ENCODE data around the gene RP2.

RP2 gene

DNA sequence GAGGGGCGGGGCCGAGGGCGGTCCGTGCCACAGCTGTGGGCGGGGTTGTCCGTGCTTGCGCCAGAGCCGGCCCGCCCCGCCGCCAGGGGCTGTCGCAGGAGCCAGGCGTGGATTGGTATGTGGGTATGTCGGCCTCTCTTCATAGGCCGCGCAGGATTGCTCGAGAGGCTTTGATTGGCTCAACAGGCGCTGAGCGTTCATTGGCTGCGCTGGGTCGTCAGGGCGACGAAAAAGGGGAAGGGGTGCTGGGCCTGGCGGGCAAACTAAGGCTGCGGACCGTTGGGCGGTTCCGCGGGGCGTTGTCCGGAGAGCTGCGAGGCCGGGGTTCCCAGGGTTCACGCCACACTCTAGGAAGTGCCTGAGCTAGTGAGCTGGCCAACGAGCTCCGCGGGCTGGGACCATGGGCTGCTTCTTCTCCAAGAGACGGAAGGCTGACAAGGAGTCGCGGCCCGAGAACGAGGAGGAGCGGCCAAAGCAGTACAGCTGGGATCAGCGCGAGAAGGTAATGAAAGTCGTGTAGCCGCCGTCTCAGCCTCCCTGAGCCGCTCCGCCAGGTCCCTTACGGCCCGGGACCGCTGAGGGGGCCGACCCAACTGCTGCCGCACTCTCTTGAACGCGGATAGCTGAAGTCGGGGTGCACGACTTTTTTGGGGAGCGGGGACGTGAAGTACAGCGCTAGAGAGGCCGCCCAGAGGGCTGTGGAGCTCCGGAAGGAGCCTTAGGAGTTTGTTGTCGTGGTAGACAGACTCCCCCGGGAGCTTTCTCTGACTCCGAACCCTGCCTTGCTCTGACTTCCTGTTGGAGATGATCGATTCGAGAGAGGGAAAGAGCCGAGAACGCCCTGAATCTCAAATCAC lies at the start of gene RP2:
TSS of gene RP2 (plus strand) at position 343 of the 857 bp plus-strand sequence. CDS start at position 401, 58 bp downstream.
- DNase-seq, result peak; percentile 95

DNA sequence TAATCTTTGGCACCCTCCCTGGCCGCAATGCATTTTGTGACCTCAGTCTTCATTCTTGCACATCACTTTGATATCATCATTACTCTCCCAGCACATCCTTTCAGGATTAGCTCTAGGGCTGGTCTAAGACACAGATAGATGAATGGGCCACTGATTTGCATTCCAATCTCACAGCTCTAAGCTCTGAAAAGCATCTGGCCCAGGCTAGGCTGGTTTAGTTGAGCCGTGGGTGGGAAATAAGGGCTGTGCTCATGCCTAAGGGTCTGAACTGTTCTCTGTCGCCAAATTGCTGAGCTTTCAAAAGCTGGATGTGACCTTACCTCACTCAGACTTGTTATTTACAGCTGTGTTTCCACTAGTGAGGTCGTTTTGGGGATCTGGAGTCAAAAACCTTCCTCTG lies 47.9 kb upstream of the RP2 start:
- no peak for DNase-seq

DNA sequence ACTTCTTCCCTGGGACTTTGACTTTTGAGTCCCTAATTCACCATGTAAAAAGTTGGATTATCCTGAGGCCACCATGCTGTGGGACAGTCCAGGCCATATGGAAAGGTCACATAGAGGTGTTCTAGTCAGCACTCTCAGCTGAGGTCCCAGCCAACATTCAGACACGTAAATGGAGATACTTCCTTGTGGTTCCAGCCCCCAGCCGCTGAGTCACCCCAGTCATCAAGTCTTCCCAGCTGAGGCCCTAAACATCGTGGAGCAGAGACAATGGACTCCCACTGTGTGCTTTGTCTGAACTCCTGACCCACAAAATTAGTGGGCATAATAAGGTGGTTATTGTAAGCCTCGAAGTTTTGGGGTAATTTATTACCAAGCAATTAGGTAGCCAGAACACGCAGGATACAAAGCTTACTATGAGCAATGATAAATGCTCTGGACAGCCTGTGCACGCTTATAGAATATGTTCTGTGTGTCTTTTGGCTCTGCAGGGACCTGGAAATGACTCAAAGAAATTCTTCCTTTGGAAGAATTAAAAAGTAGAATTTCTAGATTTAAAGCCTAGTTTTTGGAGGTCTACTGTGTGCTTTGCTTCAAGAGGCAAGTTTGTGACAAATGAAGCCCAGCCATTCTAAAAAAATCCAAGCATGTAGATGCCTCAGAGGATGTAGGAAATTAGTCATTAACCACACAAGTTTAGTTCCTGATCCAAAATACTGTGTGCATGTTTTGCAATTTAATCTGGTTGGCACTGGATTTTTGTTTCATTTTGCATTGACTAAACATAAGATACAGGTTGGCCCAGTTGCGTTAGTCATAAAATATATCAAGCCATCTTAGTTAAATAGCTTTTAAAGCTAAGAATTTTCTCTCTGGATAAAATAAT lies 44.7 kb upstream of the RP2 start:
- peak; percentile 53 for DNase-seq

DNA sequence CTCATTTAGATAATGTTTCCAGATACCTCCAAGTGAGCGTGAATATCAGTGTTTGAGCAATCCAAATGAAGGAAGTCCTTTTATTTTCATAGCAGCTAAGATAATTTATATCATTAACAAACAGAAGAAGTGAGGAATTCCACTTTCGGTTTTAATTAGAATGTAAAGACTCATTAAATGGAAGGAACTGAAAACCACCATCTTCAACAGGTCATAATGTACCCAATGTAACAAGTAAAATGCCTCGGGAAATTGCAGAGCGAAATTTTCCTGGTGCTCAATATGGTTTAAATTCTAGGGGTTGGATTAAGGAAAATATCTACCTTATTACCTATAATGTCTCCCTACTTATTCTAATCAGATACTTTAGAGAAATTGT lies 44.0 kb upstream of the RP2 start:
- no peak for DNase-seq

DNA sequence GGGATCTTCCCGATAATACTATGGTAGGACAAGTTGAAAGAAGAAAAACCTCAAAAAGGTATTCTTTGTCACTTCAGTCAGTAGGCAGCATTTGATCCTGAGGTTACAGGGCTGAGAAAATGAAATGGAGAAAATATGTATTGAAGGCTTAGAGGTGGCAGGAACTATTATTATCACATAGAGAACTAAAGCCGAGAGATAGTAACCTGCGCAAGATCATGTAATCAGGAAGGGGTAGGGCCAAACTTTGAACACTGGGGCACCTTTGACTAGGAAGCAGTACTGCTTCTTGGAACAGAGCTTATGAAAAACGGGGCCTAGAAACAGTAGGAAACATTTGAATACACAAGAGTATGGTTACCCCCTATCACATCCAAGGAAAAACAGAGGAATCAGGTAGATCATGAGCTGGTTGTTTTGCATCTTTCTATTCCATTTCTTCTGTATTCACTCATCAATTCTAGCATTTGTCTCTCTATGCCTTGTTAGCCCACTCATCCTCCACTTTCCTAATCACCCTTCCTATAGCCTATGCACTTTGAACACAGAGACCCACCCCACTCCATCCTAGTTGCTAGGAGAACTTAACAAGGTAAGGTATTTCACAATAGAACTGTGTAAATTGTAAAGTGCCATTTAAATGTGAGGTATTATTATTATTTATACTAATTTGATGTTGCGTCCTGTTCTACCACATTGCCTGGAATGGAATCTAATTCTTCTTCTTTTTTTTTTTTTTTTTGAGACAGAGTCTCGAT lies 43.3 kb upstream of the RP2 start:
- peak; percentile 2 for DNase-seq

DNA sequence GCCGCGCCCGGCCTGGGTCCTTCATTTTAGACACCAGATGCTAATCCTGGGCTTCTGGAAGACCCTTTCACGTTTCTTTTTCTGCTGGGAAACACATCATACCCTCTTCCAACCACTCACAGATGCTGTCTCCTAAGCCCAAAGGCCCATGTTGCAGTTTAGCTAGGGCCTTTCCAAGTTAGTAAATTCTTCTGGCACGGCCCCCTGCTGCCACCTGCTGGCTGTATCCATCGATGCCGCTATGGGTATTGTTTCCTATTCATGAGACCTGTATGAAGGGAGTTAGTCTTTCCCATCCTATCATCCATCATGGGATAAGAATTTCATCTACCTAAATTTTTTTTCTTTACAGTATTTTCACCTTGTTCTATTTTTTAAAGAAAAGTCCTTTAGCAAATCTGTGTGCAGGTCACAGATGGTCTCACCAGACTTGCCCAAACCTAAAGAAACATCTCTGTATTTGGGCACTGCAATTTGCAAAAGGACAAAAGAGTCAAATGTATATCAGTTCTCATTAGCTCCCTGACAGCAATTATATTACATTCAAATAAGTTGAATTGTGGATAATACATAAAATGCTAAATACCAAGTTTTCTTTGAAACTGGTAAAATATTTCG lies 40.2 kb upstream of the RP2 start:
- peak; percentile 82 for DNase-seq

DNA sequence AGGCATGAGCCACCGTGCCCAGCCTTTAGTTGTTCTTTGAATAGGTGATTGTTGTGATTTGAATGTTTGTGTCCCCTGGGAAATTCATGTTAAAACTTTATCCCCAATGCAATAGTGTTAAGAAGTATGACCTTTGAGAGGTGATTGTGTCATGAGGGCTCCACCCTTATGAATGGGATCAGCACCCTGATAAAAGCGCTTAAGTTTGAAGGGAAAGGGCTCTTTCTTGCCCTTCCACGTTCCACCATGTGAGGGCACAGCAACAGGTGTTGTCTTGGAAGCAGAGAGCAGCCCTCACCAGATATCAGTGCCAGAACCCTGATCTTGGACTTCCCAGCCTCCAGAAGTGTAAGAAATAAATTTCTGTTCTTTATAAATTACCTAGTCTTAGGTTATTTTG lies 33.7 kb upstream of the RP2 start:
- DNase-seq, result peak; percentile 34

DNA sequence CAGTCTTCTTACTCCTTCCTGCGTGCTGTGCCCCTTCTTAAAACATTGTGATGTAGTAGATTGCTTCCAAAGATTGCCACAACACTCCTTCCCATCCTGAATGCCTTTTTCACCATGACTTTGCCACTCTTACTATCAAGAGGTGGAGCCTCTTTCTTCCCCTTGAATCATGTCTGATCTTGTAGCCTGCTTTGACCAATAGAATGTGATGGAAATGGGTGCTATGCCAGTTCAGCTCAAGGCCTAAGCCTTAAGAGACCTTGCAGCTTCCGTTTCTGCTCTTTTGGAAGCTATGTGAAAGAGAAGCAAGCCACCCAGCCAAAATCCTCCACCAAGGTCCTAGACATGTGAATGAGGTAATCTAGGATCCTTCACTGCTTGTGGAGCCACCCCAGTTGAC lies 31.6 kb upstream of the RP2 start:
- DNase-seq, result no peak

DNA sequence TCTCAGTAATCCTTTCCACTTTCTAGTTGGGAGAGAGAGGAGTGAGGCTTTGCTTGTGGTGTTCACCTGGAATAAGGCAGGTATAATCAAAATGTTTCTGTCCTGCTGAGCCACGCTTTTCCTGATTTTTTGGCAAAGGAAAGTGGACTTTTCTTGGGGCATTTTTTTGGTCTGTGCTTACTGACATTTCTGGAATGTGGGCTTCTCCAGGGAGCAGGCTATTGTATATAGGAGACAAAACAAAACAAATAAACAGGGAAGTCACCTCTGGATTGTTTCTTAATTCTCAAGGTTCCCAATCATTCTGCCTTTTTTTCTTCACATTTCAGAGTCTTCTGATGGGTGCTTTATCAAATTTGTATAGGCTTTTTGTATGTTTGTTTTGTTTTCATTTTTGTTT lies 25.7 kb upstream of the RP2 start:
- no peak for DNase-seq

DNA sequence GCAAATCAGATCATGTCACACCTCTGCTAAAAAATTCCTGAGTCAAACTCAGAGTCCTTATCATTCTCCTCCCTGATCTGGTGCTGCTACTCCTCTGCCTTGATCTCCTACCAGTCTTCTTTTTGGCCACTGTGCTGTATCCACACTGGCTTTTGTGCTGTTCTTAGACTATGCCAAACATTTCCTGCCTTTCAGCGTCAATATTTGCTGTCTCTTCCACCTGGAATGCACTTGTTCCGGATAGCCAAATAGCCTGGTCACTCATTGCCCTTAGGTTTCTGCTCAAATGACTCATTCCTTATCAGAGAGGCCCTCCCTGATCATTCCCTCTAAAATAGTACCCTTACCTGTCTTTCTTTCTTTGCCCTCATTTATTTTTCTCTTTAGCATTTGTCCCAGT lies 24.4 kb upstream of the RP2 start:
- DNase-seq, result no peak

DNA sequence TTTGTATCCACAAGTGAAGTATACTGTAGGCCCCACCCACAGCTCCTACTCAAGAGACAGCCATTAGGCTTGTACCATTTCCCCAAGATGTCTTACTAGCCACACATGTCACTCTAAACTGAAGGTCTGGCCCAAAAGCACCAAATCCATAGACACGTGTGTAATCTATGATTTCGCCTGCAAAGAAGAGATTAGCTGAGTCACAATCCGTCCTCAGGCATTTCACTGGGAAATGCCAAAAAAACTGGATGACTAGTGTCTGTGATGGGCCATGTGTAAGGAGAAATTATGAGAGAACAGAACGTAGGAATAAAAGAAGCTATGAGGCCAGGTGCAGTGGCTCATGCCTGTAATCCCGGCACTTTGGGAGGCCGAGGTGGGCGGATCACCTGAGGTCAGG lies 21.9 kb upstream of the RP2 start:
- no peak for DNase-seq

DNA sequence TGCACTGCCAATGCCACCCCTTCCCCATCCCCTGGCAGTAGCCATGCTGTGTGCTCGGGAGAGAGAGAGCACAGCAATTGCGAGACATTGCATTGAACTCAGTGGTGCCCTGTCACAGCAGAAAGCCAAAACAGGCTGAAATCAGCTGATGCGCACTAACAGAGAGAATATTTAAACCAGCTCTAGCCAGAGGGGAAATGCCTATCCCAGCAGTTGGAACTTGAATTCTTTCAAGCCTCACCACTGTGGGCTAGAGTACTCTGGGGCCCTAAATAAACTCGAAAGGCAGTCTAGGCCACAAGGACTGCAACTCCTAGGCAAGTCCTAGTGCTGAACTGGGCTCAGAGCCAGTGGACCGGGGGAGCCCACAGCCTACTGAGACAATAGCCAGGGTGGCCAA lies 17.7 kb upstream of the RP2 start:
- DNase-seq, result no peak

DNA sequence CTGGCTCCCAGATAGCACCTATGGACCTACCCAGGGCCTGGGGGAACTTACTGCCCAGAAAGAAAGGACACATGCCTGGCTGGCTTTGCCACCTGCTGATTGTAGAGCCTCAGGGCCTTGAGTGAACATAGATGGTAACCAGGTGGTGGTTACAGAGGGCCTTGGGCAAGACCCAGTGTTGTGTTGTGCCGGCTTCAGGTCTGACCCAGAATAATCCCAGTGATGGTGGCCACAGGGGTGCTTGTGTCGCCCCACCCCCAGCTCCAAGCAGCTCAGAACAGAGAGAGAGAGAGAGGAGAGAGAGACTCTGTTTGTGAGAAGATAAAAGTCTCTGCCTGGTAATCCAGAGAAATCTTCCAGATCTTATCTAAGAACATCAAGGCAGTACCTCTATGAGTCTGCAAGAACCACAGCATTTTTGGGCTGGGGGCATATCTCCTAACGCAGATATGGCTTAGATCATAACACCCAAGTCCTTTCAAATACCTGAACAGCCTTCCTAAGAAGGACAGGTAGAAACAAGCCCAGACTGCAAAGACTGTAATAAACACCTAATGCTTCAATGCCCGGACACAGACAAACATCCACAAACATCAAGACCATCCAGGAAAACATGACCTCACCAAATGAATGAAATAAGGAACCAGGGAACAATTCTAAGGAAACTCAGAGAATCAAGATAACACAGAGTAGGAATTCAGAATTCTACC lies 16.3 kb upstream of the RP2 start:
- no peak for DNase-seq

DNA sequence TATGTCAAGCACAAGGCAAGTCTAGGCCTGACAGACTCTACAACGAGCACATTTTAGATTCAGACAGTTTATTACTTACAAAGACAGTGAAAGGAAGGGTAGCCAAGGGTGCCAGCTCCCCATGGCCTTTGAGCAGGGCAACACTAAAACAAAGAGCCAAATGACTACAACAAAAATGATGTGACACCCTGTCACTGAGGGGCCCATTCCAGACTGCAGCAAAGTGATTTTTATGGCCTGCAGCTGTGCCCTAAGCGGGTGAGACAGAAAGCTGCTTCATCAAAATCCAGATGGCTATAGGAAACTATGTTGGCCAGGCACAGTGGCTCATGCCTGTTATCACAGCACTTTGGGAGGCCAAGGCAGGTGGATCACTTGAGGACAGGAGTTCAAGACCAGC lies 13.4 kb upstream of the RP2 start:
- DNase-seq, result no peak

DNA sequence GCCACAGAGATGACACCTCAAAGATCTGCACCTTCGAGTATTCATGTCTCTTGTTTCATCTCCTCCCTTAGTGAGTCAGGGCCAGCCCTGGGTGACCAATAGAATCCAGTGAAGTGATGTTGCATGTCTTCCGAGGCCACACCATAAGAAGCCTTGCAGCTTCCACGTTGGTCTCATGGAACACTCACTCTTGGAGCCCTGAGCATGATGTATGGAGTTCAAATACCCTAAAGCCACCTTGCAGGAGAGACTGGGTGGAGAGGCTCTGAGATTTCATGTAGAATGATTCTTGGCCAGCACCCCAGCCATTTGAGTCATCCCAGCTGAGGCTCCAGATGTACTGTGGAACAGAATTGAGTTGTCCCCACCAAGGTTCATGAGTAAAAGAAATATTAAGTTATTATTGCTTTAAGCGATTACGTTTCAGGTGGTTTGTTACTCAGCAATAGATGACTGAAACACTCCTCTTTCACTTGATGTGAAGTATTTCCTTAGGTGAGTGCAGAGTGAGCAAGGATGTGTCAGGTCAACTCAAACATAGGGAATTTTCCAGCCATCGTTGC lies 5.0 kb upstream of the RP2 start:
- no peak for DNase-seq

DNA sequence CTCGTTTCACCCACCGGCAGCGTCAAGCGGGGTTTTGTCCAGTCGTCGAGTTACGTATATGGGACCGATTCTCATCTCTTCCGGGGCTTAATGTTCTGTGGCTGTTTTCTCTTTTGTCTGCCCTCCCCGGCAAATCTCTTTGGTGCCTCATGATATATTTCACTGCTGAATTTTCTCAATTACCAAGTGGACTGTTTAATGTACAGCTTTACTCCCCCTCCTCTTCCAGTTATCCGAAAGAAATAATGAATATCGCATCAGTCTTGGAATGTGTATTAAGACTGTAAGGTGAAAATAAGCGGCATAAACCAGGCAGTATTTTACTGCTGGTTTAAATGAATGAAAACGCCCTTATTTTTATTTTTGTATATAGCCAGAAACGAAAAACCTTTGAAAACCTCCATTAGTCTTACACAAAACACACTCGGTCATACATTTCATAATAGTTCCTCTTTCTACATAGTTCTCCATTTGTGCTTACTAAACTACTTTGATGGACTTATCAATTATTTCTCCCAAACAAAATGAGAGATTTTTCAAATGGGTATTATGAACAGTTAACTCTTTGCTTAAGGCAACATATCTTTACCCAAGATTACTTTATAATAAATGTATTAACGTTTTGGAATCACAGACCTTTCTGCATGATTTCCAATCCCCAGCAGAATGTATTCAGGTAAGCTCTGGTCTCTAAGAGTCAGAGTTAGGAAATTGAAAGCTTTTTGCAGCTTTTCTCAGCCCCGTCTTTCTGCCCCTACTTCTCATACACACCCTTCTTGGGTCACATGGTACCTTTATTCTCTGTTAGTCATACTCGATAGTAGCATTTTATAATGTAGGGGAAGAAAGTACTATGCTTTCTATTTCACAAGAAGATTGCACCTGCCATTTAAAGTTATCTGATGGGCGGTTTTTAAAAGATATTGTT lies 979 bp downstream of the RP2 start:
- peak; percentile 65 for DNase-seq

DNA sequence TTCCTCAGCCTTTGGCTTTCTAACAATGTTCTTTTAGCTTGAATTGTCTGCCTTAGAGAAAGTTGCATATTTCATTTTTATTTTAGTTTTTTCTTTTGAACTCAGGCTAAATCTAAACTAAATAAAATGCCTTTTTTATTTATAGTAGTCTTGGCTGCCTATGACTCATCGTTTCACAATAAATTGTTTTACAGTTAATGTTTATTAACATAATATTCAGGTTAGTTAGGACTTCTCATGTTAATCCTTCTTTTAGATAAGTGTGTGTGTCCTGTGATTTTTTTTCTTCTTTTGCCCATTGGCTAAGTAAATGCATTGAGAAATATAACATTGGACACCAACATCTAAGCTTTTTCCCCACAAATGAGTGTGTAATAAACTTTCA lies 1.6 kb downstream of the RP2 start:
- DNase-seq, result no peak

DNA sequence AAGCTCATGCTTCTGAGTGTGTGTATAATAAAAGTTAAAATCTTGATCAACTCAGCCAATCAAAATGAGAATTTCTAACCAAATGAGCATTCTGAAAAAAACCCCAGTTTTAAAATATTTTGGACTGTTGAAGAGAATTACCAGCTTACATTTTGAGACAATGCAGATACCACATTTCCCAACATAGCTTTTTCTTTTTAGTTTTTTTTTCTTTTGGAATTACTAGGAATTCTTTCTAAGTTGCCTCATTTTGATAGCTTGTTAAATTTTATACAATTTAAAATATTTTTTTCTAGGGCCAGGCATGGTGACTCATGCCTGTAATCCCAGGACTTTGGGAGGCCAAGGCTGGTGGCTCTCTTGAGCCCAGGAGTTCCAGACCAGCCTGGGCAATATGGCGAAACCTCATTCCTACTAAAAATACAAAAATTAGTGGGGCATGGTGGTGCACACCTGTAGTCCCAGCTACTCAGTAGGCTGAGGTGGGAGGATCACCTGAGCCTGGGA lies 2.2 kb downstream of the RP2 start:
- no peak for DNase-seq

DNA sequence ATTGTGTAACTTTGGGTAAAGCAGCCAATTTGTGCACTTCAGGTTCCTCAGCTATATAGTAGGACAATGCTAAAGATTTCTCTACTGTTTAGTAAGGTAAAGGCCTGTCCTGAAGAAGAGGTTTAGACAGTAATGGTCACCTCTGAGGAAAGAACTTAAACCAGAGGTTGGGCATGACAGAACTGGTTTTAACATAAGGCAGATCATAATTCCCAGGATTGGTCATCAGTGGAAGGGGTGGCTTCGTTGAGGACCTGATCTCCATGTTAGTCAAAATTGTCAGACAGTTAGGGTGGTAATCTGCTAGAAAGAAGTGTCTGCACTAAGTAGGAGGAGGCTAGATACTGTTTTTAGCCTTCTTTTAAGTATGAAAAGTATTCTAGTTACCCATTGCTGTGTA lies 4.1 kb downstream of the RP2 start:
- no peak for DNase-seq

DNA sequence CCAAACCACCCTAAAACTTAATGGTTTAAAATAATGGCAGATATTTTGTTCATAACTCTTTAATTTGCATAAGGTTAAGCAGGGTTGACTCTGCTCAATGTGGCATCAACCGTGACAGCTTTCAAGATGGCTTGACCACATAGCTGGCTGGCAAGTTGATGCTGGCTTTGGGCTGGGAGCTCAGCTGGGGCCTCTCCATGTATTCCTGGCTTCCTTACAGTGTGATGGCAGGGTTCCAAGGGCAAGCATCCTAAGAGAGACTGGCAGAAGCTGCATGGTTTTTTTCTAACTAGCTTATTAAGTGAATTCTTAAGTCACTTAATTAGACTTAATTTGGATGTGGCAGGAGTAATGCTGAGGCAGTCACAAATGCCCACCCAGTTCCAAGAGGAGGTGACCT lies 4.5 kb downstream of the RP2 start:
- DNase-seq, result no peak

DNA sequence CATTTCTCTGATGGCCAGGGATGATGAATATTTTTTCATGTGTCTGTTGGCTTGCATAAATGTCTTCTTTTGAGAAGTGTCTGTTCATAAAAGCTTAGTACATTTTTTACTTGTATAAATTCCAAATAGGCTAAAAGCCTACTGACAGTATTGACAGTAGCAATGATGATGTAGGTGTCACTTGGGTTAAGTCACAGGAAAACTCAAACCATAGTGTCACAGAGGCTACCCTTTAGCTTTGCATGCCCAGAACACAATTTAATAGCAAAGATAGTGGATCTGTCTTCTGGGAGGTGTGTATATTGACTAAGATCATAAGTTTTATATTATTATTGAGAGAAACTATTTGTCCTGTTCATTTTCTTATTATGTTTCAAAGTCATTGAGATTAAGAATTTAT lies 8.1 kb downstream of the RP2 start:
- DNase-seq, result no peak
